ENCODE results near the gene TRIM50.

DNA sequence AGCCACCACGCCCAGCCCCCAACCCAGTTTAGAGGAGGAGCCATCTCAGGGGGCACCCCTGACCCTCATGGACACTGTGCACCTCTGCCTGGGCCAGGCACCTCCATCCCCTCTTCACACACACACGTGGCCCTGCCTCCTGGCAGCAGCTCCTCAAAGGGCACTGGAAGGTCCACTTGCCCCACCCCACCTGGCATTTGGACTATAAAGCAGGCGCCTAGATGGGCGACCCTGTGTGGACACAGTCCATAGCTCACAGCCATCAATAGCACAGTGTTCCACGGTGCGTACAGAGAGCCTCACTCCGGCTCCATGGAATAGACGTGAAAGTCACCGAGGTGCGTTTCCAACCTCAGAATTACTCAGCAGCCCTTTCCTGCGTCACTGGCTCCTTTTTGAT is 41.1 kb upstream of the TRIM50 start:
- TF ChIP-seq POLR2A (IDR thresholded peaks at IDR 0.05; ENCODE audit: extremely low read depth, insufficient read length), result no peak
- TF ChIP-seq, protein P1, sequence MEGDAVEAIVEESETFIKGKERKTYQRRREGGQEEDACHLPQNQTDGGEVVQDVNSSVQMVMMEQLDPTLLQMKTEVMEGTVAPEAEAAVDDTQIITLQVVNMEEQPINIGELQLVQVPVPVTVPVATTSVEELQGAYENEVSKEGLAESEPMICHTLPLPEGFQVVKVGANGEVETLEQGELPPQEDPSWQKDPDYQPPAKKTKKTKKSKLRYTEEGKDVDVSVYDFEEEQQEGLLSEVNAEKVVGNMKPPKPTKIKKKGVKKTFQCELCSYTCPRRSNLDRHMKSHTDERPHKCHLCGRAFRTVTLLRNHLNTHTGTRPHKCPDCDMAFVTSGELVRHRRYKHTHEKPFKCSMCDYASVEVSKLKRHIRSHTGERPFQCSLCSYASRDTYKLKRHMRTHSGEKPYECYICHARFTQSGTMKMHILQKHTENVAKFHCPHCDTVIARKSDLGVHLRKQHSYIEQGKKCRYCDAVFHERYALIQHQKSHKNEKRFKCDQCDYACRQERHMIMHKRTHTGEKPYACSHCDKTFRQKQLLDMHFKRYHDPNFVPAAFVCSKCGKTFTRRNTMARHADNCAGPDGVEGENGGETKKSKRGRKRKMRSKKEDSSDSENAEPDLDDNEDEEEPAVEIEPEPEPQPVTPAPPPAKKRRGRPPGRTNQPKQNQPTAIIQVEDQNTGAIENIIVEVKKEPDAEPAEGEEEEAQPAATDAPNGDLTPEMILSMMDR (IDR thresholded peaks at IDR 0.05; ENCODE audit: low read depth, low read length), result no peak

All from NB4 (cell line).